GM18519 (cell line): Measurements from ENCODE around the gene LRRN1.
A peak's percentile ranks its signal among the peaks of the same experiment; 100 is the strongest.
"Not testable (repeated sequence)": the region's sequence is repeated elsewhere in the genome, so short reads cannot be mapped to it uniquely, and the experiment has no call there.

Source experiments
- ATAC-seq: cut with Tn5 transposase; IDR thresholded peaks from one replicate; pipeline ENCODE4 v1.9.1; 2021; ENCODE audit warnings: mild to moderate bottlenecking, moderate library complexity; ENCODE audit not compliant: unreplicated experiment, low FRiP score

Gene LRRN1

DNA sequence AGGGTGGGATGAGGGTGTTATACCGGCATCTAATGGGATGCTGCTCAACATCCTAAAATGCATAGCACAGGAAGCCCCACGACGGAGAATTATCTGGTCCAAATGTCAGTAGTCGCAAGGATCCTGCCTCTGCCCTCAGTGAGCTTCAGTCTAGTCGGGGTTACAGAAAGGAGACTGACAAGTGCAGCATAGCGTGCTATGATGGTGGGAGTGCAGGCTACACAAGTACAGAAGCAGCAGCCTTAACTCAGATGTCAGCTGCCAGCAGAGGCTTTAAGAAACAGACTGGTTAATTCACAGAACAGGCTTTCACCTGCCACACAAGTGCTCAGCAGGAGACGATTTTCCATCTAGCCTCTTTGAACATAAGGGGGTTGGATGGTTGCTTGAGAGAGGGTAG is 6.9 kb downstream of the LRRN1 start:
- ATAC-seq: no peak

DNA sequence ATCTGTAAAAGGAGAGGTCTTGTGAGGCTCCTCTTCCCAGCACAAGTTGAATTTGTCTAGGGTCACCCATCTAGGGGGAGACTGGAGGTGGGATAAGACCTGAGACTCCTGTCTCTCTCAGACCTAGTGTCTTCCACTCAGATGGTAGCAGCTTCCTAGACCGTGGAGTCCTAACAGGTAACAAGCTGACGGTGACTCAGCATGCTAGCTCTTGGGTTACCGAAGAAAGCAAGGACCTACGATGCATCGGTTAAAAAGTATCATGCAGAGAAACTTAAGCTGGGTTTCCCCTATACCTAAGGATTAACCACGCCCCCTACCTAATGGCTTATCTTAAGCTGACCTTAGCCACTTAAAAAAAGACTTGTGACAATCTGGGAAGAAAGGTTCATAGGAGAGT is 7.6 kb downstream of the LRRN1 start:
- ATAC-seq: no peak

DNA sequence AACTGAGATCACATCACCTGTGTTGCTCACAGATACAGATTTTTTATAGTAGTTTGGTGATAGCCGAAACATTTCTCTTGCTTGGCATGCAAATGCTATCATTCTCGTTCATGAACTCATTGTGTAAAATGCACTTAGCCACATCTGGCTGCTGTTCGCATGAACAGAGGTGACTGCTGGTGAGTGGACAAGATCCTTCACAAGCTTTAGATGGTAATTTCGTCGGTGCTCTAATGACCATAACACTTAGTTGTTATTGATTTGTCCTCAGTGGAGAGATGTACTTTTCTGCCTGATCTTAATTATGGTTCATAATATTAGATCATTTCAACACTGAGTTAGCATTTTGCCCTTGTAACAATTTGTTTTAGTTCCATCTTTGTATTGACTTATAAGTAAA is 13.8 kb downstream of the LRRN1 start:
- no peak for ATAC-seq

DNA sequence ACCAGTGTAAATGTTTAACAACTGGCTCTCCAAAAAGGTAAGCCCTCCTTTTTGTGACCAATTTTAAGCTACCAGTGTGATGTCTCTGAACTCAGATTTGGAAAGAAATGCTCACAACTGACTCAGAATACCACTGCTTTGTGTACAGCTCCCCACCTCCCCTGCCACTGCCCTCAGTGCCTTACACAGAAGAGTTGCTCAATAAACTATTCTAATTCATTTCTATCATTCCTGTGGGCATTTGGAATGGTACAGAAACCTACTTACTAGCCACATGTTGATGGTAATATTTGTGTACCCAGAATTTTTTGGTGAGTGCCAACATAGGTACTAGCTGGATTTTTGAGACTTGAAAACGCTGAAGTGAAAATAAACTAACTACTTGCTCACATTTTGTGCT is 16.0 kb downstream of the LRRN1 start:
- ATAC-seq: no peak

DNA sequence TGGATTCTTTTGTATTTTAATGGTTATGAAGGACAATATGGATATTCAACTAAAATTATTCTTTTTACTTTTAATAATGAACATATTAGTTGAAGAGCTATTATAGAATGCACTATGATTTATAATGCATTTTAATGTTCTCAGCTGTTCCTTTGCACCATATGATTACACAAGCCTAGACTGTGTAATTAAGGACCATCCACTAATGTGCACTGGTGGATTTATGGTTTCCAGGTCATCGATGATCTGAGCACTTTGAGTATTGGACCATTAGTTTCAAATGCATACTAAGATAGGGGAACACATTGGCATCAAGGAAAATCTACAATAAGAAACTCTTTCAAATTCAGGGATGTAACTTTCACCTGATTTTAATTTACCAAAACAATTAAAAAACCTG is 16.8 kb downstream of the LRRN1 start:
- ATAC-seq: no peak

DNA sequence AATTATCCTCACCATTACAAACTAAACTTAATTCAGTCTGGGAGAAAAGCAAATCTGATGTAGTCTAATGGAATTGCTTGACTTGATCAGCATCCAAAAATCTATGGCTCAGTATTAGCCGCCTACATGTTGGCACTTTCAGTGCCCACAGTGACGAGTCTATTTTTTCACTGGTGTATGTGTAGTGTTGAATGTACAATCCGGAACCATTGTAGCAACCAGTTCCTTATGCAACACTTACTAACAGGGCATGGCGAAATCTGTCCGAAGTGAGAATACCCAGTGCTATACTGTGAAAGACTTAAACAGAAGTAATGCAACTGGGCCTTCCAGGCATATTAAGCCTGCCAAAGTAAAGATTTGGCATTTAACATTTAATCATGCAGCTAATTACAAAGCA is 18.6 kb downstream of the LRRN1 start:
- ATAC-seq: no peak

DNA sequence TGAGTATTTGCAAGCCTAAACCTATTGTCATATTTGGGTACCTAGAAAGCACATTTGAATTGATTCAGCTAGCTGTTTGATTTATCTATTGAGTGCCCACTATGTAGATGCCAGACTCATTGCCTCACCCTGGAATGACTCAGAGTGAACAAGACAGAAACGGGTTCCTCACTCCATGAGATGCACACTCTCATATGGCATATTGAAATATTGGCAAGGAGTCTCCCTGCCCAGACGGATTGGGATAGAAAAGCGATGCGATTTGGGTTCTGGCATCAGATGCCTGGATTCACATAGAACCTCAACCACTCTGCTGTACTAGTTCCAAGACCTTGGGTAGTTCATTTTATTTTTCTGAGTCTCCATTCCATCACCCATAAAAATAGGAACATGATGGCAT is 22.5 kb downstream of the LRRN1 start:
- ATAC-seq: no peak

DNA sequence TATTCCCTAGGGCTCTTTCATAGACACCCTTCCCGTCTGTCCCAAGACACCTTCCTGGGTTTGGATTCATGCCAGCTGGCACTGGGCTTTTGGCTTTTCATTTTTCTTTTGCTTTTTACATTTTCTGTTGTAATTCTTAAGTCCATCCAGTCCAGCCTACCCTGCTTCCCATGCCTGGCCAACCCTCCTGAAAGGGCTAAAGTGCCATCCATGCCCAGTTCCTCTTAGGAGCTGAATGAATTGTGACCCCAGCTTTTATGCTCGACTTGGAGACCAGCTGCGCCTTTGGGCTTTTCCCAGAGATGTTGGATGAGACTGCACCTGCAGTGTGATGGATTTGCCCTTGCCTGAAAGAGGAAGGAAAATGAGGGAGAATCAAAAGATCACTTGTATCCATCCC is 25.8 kb downstream of the LRRN1 start:
- no peak for ATAC-seq

DNA sequence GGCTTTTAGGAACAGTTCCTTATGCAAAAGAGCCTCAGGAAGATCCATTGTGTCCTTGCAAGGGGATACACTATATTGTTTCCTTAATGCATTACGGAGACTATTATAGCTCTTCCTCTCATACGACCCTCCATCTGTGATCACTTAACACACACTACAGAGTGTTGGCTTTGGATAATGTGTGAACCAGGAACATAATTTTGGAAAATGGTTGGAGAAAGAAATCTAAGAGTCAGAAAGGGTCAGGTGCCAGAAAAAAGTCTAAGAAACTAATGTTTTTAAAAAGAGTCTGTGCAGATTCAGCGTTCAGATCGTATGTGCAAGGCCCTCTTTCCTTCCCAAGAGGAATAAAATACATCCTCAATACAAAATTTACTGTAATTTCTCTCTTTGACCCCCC is 27.3 kb downstream of the LRRN1 start:
- ATAC-seq: no peak

DNA sequence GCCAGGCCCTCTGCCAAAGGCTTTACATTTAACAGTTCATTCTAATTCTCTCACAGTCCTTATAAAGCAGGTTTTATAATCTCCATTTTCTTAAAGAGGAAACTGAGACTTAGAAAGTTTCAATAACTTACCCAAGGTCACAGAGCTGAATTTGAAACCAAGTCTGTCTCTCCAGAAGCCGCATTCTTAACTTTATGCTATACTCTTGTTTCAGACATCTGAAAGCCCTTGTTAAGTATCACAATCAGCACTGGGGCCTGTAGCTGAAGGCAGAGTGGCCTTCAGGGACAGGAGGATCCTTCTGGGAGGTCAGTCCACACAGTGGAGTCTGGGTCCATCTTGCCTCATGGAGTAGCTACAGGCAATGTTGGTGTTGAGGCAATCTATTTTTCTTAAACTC is 27.9 kb downstream of the LRRN1 start:
- ATAC-seq: no peak

DNA sequence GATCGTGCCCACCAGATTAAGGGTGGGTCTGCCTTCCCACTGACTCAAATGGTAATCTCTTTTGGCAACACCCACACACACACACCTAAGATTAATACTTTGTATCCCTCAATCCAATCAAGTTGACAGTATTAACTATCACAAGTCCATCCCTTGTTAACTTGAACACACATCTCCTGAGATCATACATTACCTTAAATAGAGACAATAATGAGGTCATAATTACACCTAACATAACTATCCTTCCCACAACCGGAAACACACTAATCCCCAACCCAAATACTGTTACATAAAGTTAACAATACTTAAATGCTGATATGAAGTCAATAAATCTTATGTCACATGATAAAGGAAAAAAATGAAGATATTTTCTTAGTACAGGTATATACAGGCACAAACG is 29.2 kb downstream of the LRRN1 start:
- not testable (repeated sequence) for ATAC-seq

DNA sequence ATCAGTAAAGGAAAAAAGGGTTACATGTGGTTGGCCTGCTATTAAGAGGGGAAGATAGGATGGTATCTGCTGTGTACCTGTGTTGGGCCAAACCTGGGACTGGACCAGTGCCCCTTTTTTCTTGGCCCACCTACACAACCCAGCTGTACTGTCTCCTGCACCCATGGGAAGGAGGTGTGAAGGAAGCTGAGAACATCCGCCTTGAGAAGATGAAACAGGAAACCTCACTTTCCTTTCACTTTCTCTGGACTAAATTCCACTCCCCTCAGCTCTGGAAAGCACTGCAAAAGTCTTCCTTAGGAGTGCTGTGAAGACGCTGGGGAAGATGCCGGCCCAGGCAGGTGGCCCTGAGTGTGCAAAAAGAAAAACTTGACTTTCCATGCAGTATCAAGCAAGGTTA is 37.6 kb downstream of the LRRN1 start:
- ATAC-seq: no peak

DNA sequence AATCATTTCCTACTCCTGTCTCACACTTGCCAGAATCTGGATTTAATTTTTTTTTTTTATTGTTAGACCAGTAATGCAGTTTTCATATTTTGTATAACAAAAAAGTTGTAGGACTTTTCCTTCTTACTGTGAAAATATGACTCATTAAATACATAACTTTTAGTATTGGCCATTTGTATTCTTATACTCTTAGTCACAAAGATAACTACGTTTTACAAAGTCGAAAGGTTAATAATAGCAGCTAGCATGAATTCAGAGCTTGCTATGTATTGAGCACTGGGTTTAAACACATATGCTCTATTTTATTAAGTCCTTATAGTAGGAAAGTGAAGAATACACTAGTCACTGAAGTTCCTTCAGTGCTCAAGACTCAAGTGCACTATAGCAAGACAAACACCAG is 43.1 kb downstream of the LRRN1 start:
- ATAC-seq: no peak

DNA sequence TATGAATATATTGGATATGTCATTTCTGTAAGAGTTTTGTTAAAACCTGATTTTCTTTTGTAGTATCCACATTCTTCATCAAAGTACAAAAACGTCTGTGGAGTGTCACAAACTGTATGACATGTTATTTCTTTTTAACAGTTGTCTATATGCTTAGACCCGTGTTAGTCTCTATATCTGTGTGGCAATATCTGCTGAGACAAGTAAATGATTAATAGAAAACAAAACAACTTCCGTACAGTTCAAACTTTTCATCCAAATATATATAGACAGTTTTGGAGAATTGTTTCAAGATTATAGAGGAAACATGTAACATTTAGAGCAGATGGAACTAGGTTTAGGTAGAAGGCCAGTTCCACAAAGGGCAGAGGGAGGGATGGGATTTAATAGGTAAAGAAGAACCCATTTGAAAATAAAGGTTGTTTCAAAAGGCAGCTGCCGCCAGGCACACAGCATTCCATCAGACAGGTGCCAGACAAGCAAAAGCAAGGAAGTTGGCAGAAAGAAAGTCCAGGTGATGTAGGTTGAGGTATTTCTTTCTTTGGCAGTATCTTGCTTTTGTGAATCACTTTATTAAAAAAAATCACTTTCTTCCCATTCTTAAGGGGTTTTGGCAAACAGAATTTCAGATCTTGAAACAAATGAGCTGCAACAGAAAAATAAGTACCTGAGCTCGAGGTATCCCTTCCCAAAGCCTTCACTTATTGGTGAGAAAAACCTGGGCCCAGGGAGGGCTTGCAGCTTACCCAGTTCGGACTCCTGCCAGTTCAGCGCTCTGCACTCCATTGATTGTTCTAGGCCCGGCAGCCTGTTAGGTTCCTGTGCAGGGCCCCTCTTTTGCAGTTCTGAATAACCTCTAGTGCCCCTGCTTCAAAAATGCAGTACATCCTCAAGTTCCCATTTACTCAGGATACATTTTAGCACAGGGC is 49.0 kb downstream of the LRRN1 start:
- ATAC-seq: no peak

DNA sequence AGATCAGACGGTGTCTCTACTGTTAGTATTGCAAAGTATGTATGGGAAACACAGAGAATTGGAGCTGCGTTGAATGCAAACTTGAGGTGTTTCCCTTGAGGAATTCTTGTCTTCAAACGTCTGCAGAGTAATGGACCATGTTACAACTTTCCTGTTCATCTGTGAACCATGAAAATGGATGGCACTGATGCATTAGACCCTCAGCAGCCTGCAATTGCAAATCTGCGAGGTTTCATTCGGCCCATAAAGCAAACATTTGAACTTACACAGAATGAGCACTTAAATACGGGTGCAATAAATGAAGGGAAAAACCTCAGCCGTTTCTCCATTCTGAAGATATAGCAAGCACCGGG is 49.7 kb downstream of the LRRN1 start:
- no peak for ATAC-seq

DNA sequence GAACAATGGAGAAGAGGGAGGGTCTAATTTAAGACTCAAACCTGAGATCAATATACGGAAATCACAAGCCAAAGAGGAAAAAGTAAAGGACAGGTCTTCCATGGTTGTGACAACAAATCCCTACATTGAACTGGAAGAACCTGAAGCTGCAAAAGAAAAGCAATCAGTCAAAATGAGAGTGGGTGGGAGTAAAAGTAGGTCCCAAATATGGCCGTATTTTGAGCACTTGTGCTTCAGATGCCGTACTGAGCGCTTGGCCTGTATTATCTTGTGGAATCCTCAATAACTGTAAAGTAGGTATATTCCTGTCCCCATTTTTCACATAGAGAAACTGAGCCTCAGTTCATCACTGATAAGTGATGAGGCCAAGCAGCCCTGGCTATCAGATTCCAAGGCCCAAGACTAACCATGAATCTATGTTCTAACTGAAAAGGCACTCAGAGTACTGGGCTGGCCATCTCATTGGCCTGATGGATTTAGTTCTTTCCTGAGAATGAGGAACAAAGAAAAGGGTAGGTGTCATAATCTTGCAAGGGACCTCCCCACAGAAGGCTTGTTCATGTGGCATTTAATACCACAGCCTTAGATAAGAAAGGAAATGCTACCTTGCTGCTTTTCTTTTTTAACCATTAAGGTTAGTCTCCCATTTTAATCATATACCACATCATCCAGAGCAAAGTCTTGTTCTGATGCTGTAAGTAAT is 52.5 kb downstream of the LRRN1 start:
- peak; percentile 98 for ATAC-seq

DNA sequence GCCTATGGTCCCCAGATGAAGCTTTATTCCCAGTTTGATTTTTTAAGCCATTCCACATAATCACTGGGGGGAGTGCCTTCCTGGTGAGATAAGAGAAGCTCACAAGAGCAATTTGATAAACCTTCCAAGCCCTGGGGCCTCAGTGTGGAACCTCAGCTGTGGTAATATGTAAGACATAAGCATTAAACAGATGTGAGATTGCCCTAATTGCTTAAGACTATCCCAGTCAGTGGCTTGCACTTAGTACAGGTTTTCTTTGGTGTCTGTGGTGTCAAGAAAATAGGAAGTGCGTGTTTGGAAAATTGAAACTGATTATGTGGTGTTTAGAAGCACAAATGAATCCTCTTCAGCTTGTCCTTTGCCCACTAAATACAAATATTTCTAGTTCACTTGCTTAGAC is 54.3 kb downstream of the LRRN1 start:
- no peak for ATAC-seq

DNA sequence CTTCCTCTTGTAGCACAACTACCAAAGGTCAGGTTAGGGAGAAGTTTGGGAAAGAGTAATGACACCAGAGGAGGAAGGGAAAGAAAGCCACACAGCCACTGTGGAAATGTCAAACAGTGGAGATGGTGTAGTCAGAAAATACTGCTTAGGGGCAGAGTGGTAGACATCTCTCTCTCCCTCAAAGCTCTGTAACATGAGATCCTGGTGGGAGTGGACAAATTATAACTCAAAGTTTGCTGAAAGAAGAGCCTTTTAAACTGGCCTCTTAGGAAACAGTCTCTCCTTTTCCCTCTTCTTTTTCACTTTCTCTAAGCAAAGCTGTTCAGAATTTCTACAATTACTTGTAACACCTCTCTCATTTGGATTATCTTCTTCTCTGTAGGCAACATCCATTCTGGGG is 55.8 kb downstream of the LRRN1 start:
- ATAC-seq: no peak

DNA sequence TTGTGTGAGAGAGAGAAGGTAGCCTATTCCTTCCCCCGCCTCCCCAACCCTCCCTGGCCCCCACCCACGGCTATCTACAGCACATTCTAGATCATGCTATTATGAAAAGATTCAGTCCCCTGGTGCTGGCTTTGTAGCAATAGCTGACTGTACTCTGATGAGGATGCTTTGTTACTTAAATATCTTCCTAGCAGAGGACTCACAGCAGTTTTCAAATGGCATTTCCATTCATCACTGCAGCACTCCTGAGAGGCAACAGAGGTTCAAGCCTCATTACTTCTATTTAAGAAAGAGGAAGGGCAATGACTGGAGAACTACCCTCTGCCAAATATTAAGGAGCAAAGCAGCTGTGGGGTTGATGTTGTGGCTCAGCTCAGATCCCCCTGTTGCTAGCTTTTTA is 61.0 kb downstream of the LRRN1 start:
- ATAC-seq: no peak

DNA sequence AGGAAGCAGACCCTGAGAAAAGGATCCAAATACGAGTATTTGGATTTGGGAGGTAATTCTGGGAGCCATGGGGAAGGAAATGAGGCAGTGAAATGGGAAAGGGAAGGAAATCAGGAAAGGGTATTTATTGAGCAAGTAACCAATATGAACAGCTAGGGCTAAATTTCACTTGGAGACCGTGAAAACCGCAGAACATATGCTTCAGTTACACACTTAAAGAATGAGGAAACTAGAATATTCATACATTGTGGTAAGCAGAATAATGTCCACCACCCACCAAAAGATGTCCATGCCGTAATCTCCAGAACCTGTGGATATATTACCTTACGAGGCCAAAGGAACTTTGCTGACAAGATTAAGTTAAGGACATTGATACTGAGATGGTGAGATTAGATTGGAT is 63.3 kb downstream of the LRRN1 start:
- no peak for ATAC-seq

DNA sequence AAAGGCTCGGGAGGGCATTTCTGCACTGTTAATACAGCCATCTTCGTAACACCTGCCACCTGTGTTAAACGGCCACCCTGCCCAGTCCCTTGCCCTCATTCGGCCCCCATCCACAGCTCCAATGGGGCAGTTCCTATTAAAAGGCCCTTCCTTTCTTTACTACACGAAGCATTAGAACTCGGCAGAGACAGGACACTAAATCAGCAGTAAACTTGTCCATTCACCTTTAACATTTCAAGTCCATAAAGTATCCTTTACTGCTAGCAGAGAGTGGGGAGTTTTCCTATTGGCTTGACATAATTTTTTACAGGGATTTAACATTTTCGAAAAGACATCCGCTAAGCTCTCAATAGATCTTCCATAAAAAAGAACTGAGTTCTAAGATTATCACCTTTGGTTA is 76.3 kb downstream of the LRRN1 start:
- no peak for ATAC-seq

DNA sequence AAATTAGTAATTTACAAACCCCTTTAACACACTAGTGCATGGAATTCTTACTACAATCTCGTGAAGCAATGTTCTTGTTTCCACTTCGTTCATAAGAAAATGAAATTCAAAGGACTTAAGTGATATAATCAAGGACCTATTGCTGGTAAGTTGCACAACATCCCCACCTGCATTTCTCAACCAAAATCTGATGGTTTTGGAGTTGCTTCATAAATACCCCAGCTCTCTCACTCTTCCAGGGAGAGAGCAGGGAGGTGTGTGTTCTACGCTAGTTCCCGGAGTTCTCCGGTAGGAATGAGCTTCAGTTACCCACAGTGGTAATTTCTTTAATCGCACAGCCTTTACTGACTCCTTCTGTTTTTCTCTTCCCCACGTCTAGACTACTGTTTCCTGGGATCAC is 81.8 kb downstream of the LRRN1 start:
- ATAC-seq: no peak
